ENCODE data around the gene TREM1.

The TREM1 gene

DNA sequence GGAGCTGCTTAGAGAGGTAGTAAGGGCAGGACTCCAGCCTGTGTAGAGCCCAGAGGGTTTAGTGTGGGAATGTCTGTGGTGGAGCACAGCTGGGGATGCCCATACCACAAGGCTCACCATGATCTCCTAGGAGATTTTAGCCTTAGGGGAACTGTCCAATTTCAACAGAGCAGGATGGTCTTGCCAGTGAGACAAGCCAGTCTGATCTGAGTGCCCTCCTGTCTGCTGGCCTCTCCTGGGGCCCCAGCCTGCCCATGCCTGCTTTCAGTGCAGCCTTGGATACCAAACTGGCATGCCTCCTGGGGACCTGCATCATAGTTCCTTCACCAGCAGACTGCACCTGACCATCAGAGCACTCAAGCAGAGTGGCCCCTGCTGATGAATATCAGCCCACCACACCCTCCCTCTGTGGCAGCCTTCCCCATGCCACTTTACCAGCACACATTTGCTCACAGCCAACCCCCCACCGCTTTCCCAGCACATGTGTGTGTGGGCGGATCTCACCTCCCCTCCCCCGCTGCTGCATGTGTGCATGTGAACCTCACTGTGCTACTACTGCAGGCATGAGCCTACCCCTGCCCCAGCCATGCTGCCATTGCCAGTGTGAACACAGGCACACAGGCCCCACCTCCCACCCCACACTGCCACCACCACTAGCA is 7.9 kb upstream of the TREM1 start:
- DNase-seq: no peak

DNA sequence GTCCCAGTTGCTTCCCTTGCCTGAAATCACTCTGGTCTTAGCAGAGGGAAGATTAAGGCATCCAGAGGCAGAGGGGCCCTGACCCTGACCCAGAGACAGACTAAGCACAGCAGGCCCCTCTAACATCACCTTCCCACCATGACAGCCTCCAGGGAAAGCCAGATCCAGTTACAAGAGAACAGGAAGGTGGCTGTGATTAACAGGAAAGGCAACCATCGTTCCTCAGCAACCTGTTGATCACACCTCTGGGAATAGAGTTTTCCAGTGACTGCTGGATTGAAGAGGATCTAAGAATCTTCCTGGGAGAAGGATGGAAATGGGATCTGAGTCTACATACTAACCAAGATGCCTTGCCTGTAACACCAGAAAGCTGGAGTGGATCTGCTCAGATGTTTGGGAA is 5.2 kb upstream of the TREM1 start:
- DNase-seq: no peak

DNA sequence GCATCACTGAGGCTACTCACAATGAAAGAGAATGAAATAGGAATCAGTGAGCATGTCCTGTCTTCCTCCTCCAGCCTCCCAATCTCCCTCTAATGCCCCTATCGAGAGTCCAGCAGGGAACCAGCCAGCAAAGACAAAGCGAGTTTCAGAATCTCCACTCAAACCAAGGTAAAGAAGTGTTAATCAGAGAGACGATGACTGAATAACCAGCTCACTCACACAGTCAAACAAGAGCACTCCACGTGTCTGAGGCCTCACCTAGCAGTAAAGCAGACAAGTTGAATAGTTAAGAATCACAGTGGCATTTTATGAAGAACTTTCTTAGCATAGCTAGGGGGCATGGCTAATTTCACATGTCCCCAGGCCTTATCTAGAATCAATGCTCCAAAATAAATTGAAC is 3.3 kb upstream of the TREM1 start:
- DNase-seq: peak; percentile 64

DNA sequence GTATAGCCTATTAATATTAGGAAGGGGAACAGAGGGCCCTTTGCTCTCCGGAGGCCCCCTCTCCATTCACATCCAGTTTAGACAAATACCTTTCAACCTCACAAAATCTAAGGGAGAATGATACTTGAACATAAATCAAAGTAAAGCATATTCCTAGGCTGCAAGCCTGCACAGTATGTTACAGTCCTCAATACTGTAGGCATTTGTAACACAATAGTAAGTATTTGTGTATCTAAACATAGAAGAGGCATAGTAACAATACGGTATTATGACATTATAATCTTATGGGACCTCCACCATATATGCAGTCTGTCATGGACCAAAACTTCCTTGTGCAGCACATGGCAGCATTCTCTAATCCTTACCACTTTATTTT is 2.3 kb upstream of the TREM1 start:
- DNase-seq: no peak

DNA sequence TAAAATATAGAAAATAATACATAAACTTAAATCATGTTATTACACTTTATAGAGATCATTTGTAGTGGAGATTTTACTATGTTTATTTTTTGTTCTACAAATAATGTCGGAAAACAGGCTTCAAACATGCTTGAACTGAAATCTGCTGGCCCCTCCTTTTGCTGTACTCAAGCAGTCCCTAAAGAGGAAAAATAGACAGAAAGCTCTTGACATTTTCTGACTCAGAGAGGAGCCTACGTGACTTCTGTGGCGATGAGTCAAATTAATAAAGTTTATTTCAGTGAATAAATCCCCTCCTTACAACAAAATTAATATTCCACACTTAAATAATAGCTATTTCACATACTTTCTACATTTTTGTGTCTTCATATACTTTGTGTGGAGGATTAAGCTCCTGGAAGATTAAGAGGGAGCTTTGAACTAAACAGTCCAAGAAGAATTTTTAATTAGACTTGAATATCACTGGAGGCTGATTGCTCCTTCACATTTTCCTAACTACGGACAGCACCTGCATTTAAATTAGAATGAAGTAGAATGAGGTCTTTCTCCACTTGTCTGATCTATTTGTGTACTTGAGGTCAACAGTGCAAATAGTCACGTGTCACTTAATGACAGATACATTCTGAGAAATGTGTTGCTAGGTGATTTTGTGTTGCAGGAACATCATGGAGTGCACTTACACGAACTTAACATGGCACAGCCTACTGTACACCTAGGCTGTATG is 1.7 kb upstream of the TREM1 start:
- peak; percentile 99 for DNase-seq

DNA sequence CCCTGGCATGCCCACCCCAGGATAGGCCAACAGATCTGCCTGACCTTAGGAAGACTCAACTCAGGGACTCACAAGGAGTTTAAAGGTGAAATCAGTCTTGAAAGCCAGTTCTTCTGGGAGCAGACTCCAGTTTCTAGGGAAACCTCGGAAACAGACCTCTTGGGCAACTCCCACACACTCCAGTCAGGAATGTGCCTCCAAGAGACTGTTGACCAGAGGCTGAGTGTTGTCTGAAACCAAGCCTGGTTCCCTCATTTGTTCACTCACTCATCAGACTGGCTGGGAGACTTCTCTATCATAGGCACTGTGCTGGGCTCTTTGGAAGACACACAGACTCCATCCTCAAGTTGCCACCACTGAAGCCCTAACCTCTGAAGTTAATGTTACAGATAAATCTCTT is 1.8 kb downstream of the TREM1 start:
- DNase-seq: peak; percentile 33

DNA sequence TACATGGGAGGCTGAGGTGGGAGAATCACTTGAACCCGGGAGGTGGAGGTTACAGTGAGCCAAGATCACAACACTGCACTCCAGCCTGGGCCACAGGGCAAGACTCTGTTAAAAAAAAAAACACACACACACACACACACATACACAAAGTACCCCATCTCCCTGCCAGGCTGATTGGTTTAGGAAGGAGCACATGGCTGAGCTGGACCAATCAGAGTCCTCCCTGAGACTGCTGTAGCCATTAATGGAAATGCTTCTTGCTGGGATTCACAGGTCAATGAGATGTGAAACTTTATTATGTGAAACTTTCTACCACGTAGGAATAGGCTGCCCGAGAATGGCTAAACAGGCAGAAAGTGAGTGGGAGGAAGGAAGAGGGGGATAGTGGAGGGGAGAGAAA is 2.9 kb downstream of the TREM1 start:
- DNase-seq: no peak

DNA sequence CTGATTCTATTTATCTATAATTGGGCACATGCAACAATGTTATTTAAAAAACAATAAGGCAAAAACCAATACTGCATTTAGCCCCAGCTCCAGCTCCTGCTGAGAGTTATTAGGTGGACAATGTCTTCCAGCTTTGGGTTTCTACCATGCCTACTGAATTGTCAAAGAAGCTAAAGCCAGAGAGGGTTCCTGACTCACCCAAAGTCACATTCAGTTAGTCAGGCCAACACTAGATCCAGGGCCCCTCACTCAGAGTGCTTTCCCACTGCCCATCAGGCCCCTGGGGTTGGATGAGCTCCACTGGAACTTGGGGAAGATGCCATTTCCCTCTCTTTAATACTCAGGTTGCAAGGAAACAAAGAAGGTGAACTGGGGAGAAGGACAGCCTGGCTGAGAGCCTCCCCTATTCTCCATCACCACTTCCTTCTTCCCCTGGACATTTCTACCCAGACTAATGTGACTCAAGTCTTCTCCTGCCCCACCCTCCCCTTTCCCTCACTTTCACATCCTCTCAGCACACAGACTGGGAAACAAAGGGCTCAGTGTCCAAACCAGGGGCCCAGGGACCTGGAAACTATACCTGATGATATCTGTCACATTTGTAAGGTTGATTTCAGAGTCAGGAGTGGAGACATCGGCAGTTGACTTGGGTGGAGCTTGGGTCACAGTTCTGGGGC is 6.0 kb downstream of the TREM1 start:
- DNase-seq: no peak

DNA sequence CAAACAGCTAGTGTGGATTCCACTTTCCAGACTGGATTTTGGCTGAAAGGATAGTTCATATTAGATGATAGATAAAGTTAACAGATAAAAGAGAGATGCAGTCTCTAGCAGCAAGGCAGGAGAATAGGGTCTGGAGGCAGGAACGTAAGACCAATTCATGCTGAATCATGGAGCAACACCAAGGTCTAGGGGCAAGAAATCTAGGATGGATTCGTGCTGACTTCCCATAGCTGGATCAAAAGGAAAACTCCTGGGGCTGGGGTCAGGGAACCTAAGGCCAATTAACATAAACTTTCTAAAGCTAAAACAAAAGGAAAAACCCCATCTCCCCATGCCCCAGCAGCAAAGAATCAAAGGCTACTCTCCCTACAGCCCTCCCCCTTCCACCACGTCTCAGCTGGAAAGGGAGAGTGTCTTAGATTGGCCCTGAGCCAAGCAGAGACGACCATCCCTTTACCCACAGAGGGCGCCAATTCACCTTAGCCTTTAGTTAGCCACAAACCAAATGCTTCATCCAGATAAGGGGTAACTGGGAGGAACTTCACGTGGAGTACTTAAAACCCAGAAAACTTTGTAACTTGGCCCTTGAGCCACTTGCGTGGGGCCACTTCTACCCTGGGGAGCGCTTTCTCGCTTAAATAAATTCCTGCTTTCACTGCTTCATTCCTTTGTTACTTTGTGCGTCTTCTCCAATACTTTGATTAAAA is 7.6 kb downstream of the TREM1 start:
- DNase-seq: peak; percentile 95

DNA sequence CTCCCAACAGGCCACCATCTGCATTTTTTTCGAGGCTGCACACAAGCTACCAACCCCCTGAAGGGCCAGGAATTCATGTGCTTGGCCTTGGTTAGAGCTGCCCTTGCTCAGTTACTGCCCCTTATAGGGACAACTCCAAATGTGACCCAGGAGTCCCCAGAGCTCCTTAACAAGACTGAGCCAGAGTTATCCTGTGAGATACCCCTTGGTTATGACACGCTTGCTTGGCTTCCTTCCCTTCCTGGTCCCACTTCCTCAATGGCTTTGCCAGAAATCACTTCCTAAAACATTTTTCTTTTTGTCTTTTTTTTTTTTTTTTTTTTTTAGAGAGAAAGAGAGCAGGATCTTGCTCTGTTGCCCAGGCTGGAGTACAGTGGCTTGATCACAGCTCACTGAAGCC is 8.9 kb downstream of the TREM1 start:
- no peak for DNase-seq

DNA sequence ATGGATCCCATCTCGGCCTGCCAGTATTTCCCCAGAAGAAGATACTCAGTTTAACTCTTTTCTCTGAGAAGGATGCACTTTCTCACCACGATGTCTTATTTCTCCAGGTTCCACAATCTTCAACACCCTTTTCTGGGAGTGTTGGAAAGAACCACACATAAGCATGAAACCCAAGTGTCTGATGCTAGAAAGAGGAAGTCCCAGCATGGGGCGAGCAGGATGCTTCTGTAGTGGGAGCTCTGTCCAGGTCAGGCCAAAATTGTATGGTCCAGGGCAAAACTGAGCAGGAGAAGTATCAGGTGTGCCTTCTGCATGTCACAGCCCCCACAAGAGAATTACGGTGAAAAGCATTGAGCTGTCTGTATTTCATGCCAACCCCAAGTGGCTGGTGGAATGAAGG is 11.0 kb downstream of the TREM1 start:
- DNase-seq: no peak

DNA sequence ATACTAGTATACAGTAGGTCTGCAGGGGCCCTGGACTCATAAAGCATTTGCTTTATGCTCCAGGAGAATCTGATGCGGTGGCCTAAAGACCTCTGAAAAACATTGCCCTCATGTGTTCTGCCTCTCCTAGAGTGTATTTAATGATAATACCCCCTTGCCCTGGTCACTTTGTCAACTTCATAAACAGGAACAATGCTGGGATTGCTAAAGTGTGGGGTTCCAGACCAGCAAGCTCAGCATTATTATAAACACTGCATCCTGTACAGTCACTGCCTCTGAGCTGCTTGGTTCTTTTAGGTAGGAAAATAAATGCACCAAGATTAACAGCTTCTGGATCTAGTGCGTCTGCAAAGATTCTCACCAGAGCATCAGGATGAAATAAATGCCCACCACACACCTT is 12.2 kb downstream of the TREM1 start:
- DNase-seq: no peak

DNA sequence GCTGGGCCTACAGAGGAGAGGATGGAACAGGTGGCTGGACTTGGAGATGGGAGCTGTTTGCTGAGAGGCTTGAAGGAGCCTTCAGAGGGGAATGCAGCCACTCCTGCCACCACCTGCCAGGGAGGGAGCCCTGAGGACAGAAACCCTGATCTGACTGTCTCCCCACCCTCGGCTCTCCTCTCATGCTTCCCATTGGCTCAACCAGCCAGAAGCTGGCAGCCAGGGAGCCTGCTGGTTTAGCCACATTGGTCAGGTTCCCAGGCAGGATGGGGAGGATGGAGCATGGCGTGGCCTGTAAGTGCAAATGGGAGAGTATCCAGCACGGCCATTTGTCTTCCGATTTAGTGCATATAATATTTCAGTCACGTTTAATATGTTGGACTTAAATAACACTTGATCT is 12.8 kb downstream of the TREM1 start:
- DNase-seq: peak; percentile 51

DNA sequence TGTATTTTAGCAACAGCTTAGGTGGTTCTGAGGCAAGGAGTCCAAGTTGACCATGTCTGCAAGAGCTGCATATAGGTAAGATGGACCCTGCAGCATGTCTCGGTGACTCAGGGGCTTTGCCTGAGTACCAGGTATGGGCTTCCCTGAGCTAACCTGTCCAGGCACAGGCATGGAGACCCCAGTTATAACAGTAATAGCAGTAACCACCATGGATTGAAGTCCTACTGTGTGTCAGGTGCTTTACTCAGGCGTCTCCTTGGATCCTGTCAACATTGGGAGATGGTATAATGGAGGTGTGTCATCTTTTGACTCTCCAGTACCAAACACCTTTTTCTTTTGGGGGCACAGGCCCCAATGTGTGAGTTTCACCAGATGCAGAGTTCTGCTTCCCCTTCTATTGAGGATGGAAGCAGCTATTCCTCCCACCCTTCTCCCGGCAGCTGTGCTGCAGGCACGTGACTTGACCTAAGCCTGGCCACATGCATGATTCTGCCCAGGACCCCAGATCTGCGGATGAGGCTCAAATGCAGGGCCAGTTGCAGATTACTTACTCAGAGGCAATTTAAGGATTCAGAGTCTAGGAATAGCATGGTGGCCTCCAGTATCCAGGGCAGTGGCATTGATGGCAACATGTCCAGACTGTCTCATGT is 13.8 kb downstream of the TREM1 start:
- DNase-seq: no peak

DNA sequence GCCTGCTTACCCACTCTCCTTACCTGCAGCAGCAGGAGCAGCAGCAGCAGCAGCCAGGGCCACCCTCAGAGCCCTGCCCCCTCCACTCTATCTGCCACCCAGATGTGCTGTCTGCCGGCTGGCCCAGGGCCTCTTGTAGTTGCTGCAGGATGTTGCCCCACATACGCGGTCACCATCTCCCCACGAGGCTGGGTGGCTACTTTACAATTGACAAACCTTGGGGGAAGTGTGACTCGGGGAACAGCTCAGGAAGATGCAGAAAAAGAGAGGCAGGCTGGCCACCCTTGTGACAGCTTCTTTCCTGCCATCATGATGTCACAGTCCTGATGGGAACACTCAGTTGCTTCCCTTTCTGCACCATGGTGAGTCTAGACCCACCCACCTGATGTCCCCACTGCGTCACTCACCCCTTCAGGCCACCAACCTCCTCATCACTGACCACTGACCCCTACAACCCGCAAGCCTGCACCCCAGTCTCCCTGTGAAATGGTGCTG is 14.5 kb downstream of the TREM1 start:
- no peak for DNase-seq

DNA sequence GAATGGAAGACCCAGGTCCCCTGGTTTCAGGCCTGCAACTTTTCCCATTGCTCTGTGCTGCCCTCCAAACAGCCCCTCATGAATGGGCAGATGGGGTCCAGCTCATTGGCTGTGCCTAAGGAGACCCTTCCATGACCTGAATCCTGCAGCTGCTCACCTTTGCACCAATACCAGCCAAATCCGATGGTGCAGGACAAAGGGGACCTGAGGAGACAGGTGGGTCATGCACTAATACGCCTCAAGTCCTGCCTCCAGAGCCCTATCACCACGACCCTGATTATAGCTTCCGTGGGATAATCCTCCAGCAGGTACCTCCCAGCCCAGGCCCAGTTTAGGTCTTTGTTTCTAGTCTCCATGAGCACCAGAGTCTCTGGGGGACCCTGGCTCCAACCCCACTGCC is 16.8 kb downstream of the TREM1 start:
- DNase-seq: no peak

DNA sequence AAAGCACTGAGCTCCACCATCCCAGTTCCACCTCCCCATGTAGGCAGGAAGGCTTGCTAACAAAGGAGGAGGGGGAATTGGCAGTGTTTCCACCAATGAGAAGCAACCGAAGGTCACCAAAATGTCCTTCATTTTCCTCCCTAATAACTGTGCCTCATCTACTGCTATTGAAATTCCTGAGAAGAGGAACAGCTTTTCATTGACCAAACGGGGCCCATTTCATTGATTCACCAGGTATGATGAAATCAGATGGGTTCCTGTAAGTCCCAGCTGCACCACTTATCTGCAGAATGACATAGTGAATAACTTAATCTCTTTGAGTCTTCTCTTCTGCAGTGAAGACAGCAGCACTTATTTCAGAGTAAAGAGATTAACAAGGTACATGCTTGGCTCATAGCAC is 17.3 kb downstream of the TREM1 start:
- DNase-seq: no peak

DNA sequence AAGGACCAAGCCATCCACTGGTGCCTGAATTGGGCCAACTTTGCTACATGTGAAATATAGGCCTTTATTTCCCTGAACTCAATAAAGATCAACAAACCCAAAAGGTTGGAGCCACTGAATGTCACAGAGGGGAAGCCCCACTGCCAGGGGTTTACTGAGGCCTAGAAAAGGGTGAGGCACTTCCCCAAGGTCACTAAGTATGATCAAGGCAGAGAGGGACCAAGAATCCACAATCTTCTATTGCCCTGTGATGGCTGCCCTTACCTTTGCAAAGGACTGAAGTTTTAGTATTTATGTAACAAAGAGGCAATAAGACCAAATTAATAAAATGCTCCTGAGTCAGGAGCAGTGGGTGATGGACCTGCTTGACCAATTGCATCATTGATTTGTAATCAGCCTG is 18.0 kb downstream of the TREM1 start:
- no peak for DNase-seq

DNA sequence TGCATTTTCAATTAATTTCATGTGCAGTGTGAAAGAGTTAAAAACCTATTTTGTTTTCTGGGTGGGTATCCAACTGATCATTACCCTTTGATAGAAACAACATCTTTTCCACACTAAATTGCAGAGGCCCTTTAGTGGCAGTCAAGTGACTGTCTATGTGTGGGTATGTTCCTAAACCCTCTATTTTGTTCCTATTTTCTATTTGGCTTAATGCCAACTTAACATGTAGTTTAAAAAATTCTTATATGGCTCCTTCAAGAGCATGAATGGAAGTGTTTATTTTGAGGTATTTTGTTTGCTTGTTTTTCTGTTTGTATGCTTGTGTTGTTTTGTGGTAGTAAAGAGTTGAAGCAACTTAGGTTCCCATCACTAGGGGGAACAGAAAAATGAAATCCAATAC is 19.9 kb downstream of the TREM1 start:
- no peak for DNase-seq

DNA sequence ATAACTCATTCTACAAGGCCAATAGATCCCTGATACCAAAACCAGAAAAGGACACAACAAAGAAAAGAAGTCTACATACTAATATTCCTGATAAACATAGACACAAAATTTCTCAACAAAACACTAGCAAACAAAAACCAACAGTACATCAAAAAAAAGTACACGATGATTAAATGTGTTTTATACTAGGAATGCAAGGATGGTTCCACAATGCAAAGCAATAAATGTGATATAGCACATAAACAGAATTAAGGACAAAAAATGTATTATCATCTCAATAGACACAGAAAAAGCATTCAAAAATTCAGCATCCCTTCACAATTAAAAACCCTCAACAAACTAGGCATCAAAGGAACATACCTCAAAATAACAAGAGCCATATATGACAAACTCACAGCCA is 23.2 kb downstream of the TREM1 start:
- no peak for DNase-seq

DNA sequence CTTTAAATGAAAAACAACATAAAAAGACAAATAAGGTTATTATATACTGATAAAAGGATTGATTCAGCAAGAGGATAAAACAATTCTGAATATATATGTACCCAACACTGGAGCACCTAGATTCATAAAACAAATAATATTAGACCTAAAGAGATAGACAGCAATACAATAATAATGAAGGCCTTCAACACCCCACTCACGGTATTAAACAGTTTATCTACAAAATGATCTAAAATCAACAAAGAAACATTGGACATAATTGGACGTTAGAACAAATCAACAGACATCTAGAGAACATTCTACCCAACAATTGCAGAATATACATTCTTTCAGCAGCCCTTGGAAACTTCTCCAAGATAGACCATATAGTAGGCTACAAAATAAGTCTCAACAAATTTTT is 24.1 kb downstream of the TREM1 start:
- no peak for DNase-seq

DNA sequence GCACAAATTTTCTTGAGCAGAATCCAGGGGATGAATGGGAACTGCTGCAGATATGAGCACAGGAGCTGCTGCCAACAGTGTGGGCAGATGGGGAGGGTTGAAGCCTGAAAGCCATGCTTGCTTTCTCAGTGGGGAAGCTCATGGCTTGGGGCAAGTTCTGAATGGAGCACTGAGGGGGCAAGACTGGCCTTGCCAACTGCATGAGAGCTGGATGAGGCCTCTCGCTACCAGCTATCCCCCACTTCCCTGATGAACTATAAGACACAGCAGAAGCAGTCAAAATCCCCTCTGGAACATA is 28.3 kb downstream of the TREM1 start:
- DNase-seq: no peak

All from NCI-H510A treated with DMSO at 0.1 percent for 48 hours (cell line).